Activated CD4-positive, alpha-beta T cell treated with anti-CD3 and anti-CD28 coated beads, Interleukin-2, amount 10 ng/mL, durations not matched to agents 24 days and 14 days (primary cell): ENCODE results near the gene ELP4. TPM values are rescaled to one million over a fixed set of nuclear protein-coding genes. Genes with fewer than 3 reads are reported as not detected.

Experiments used
- DNase-seq: peaks from one replicate; pipeline ENCODE4 v3.0.0; 2022
- H3K27ac Mint-ChIP-seq: one replicate; pipeline ENCODE4 v1.8.0; 2022; ENCODE audit warnings: mild to moderate bottlenecking, mixed read lengths
- H3K27me3 Mint-ChIP-seq: one replicate; pipeline ENCODE4 v1.8.0; 2022; ENCODE audit warnings: mixed read lengths
- H3K36me3 Mint-ChIP-seq: one replicate; pipeline ENCODE4 v1.8.0; 2022; ENCODE audit warnings: low read depth, mild to moderate bottlenecking, mixed read lengths
- H3K4me1 Mint-ChIP-seq: one replicate; pipeline ENCODE4 v1.8.0; 2021; ENCODE audit warnings: mixed read lengths
- H3K4me3 Mint-ChIP-seq: one replicate; pipeline ENCODE4 v1.8.0; 2022; ENCODE audit warnings: mild to moderate bottlenecking, moderate library complexity, mixed read lengths
- H3K9me3 Mint-ChIP-seq: one replicate; pipeline ENCODE4 v1.8.0; 2021; ENCODE audit warnings: mixed read lengths
- intact Hi-C: fragments of 100-400 bp; cut with micrococcal nuclease; formaldehyde crosslinking; loops from one replicate; pipeline ENCODE4 v1.15.1; 2023
- total RNA-seq: library from RNA; stranded (reverse); gene quantifications from 2 replicates; pipeline ENCODE4 v1.2.3, GENCODE V29; 2022

ELP4 gene
- total RNA-seq, 1 donor from 2014 or later: 17.4 TPM

GRCh38 chr11:31824879-31825837, 315.6 kb downstream of the ELP4 start:
- intact Hi-C loops: loop anchor here (2.0 to 10.0 kb wide), 2 partner anchors 130 to 612 kb away; no protein-coding TSS in a partner anchor
- Mint-ChIP-seq H3K36me3 (peaks cover 1% of the 10 kb centered on the region), H3K4me3 (no peak overlapping the region), H3K27ac (peak overlapping the region; percentile 62), H3K27me3 (peaks cover 80% of the 10 kb centered on the region), H3K4me1 (peaks cover 6% of the 10 kb centered on the region), H3K9me3 (peaks cover 15% of the 10 kb centered on the region)
- DNase-seq: no peak

- intact Hi-C loops: loop anchor here (2.0 to 10.0 kb wide), 3 partner anchors 17 to 611 kb away; no protein-coding TSS in a partner anchor
- Mint-ChIP-seq H3K9me3 (peaks cover 15% of the 10 kb centered on the region), H3K4me1 (peaks cover 6% of the 10 kb centered on the region), H3K27ac (peak overlapping the region; percentile 60), H3K27me3 (peaks cover 81% of the 10 kb centered on the region), H3K4me3 (no peak overlapping the region), H3K36me3 (peaks cover 1% of the 10 kb centered on the region)
- DNase-seq: no peak
These were observed 316.4 kb downstream of the ELP4 start for GRCh38 chr11:31825838-31826484.

GRCh38 chr11:31826536-31827438, 317.2 kb downstream of the ELP4 start:
- peaks cover 76% of the 10 kb centered on the region for H3K27me3 Mint-ChIP-seq
- peak; percentile 54 for DNase-seq
- peak overlapping the region; percentile 62 for H3K27ac Mint-ChIP-seq
- no peak overlapping the region for H3K4me3 Mint-ChIP-seq
- intact Hi-C loops: loop anchor here (2.0 to 10.0 kb wide), 2 partner anchors 18 to 128 kb away; no protein-coding TSS in a partner anchor
- peaks cover 1% of the 10 kb centered on the region for H3K36me3 Mint-ChIP-seq
- H3K9me3 Mint-ChIP-seq: peaks cover 12% of the 10 kb centered on the region
- H3K4me1 Mint-ChIP-seq: peaks cover 6% of the 10 kb centered on the region

GRCh38 chr11:31827455-31828206, 318.1 kb downstream of the ELP4 start:
- intact Hi-C loops: loop anchor here (2.0 to 10.0 kb wide), 2 partner anchors 19 to 127 kb away; no protein-coding TSS in a partner anchor
- peak; percentile 54 for DNase-seq
- Mint-ChIP-seq H3K36me3 (peaks cover 1% of the 10 kb centered on the region), H3K4me1 (peaks cover 6% of the 10 kb centered on the region), H3K27ac (peak overlapping the region; percentile 62), H3K4me3 (no peak overlapping the region), H3K27me3 (peaks cover 68% of the 10 kb centered on the region), H3K9me3 (peaks cover 8% of the 10 kb centered on the region)

GRCh38 chr11:31828217-31828616, 318.6 kb downstream of the ELP4 start:
- peaks cover 6% of the 10 kb centered on the region for H3K4me1 Mint-ChIP-seq
- H3K4me3 Mint-ChIP-seq: no peak overlapping the region
- no peak for DNase-seq
- peaks cover 62% of the 10 kb centered on the region for H3K27me3 Mint-ChIP-seq
- intact Hi-C loops: loop anchor here (10.0 kb wide), 1 partner anchor 127 kb away; no protein-coding TSS in a partner anchor
- peaks cover 1% of the 10 kb centered on the region for H3K36me3 Mint-ChIP-seq
- H3K27ac Mint-ChIP-seq: no peak overlapping the region
- peaks cover 8% of the 10 kb centered on the region for H3K9me3 Mint-ChIP-seq

GRCh38 chr11:31830406-31830805, 320.8 kb downstream of the ELP4 start:
- no peak overlapping the region for H3K27ac Mint-ChIP-seq
- peaks cover 8% of the 10 kb centered on the region for H3K9me3 Mint-ChIP-seq
- intact Hi-C loops: no loop called here

GRCh38 chr11:31834237-31834636, 324.7 kb downstream of the ELP4 start:
- H3K4me3 Mint-ChIP-seq: no peak overlapping the region
- H3K9me3 Mint-ChIP-seq: no peaks in the 10 kb centered on the region
- H3K27ac Mint-ChIP-seq: no peak overlapping the region
- intact Hi-C loops: no loop called here
- peaks cover 32% of the 10 kb centered on the region for H3K27me3 Mint-ChIP-seq
- H3K36me3 Mint-ChIP-seq: no peaks in the 10 kb centered on the region
- DNase-seq: no peak
- H3K4me1 Mint-ChIP-seq: no peaks in the 10 kb centered on the region

More at GRCh38 chr11:31830406-31830805, 320.8 kb downstream of the ELP4 start:
- peaks cover 1% of the 10 kb centered on the region for H3K36me3 Mint-ChIP-seq
- peaks cover 49% of the 10 kb centered on the region for H3K27me3 Mint-ChIP-seq
- DNase-seq: no peak
- peaks cover 6% of the 10 kb centered on the region for H3K4me1 Mint-ChIP-seq
- H3K4me3 Mint-ChIP-seq: no peak overlapping the region

Other genes starting within 250 kb of the ELP4 start
- not detected in 2 replicates for gene DCDC1, start 140.0 kb upstream of the ELP4 start, total RNA-seq
- gene DNAJC24, start 139.9 kb upstream of the ELP4 start, total RNA-seq: 15.8 and 19.0 TPM in 2 replicates
- 24.0 and 27.2 TPM in 2 replicates for gene IMMP1L, start 145 bp upstream of the ELP4 start, total RNA-seq